HCT116 (cell line): ENCODE results near the gene FHIT. TPM values are rescaled to one million over a fixed set of nuclear protein-coding genes. Genes with fewer than 3 reads are reported as not detected.

Experiments
- ATAC-seq: fragments of 200-7000 bp; cut with Tn5 transposase; 2 replicates; pipeline ENCODE4 v1.9.1; 2020; ENCODE audit warnings: mild to moderate bottlenecking, moderate library complexity
- BruUV-seq: library from RNA; stranded (reverse); fragments of 400-500 nt; replicated peaks from 2 replicates; lab custom pipeline; 2021; lab: Mats Ljungman, UMichigan
- CTCF ChIA-PET: fragments of 300-600 bp; sonication (Branson Sonifier 250); formaldehyde crosslinking; loops from one replicate; lab custom pipeline; 2021; ENCODE audit warnings: antibody characterized with exemption; lab: Charles Lee
- POLR2A ChIA-PET: fragments of 300-600, 350-600 bp; sonication (Branson Sonifier 250); formaldehyde crosslinking; loops from one replicate; lab custom pipeline; 2021; ENCODE audit warnings: antibody characterized with exemption; lab: Charles Lee
- RAD21 ChIA-PET, 2 experiments: fragments of 300-600 bp; sonication (Branson Sonifier 250); formaldehyde crosslinking; loops; one replicate each; lab custom pipeline; 2023; ENCODE audit warnings: low total read pairs in 2 of 2; ENCODE audit not compliant: uncharacterized antibody in 2 of 2, unreplicated experiment in 2 of 2, low non-redundant PET in 1 of 2; lab: Charles Lee
- DNase-seq: peaks from one replicate; pipeline ENCODE4 v3.0.0-alpha.2; 2010; ENCODE audit warnings: low read depth, low spot score
- H2AFZ ChIP-seq: fragments of 200-600 bp; shearing (Covaris generic), sonication (generic); 2 replicates; pipeline ENCODE4 v1.6.1; 2017; ENCODE audit warnings: low read depth, mixed run types, mixed read lengths, antibody characterized with exemption, low read length; ENCODE audit not compliant: poor library complexity, severe bottlenecking
- H3K27ac ChIP-seq: 2 replicates; pipeline ENCODE4 v1.5.1; 2012; ENCODE audit warnings: low read depth, low read length
- H3K27me3 ChIP-seq: fragments of 200-600 bp; sonication (generic); 2 replicates; pipeline ENCODE4 v1.6.1; 2016; ENCODE audit warnings: mixed run types, low read length, mixed read lengths; ENCODE audit not compliant: insufficient read depth
- H3K36me3 ChIP-seq, 2 experiments: fragments of 200-500 bp in 1 of 2; fragments of 200-600 bp in 1 of 2; sonication (Bioruptor generic) in 1 of 2; sonication (generic) in 1 of 2; 2 replicates each; pipeline versions ENCODE4 v1.5.1 to v1.6.1; 2014 to 2016; ENCODE audit warnings: low read length in 2 of 2, inconsistent platforms in 1 of 2, mixed read lengths in 1 of 2, mixed run types in 1 of 2; ENCODE audit not compliant: insufficient read depth in 2 of 2, control insufficient read depth in 1 of 2
- H3K4me1 ChIP-seq, 2 experiments: fragments of 200-600 bp in 1 of 2; sonication (generic) in 1 of 2; 2 replicates each; pipeline versions ENCODE4 v1.5.1 to v1.6.1; 2012 to 2017; ENCODE audit warnings: low read length in 2 of 2, inconsistent platforms in 1 of 2, mild to moderate bottlenecking in 1 of 2, mixed read lengths in 1 of 2, mixed run types in 1 of 2, moderate library complexity in 1 of 2; ENCODE audit not compliant: insufficient read depth in 2 of 2, control insufficient read depth in 1 of 2
- H3K4me2 ChIP-seq: fragments of 200-600 bp; sonication (generic); 2 replicates; pipeline ENCODE4 v1.6.1; 2017; ENCODE audit warnings: mixed run types, low read length, mixed read lengths
- H3K4me3 ChIP-seq, 2 experiments: fragments of 200-600 bp in 1 of 2; sonication (generic) in 1 of 2; replicated peaks in 1 of 2; 2 replicates each; pipeline ENCODE4 v1.5.1; 2011 to 2016; ENCODE audit warnings: low read length in 2 of 2, control low read depth in 1 of 2, low read depth in 1 of 2, mild to moderate bottlenecking in 1 of 2, mixed read lengths in 1 of 2, mixed run types in 1 of 2
- H3K79me2 ChIP-seq: fragments of 200-600 bp; sonication (generic); 2 replicates; pipeline ENCODE4 v1.6.1; 2017; ENCODE audit warnings: mild to moderate bottlenecking, mixed run types, low read length, moderate library complexity, mixed read lengths; ENCODE audit not compliant: insufficient read depth
- H3K9ac ChIP-seq: fragments of 200-600 bp; sonication (generic); 2 replicates; pipeline ENCODE4 v1.6.1; 2016; ENCODE audit warnings: low read length, mixed read lengths
- H3K9me2 ChIP-seq: fragments of 200-600 bp; sonication (generic), shearing (Covaris generic); 2 replicates; pipeline ENCODE4 v1.6.1; 2017; ENCODE audit warnings: mixed run types, mild to moderate bottlenecking, moderate library complexity; ENCODE audit not compliant: insufficient read depth
- H3K9me3 ChIP-seq, 2 experiments: fragments of 200-500 bp in 1 of 2; fragments of 200-600 bp in 1 of 2; sonication (Bioruptor generic) in 1 of 2; sonication (generic) in 1 of 2; 2 replicates each; pipeline ENCODE4 v1.6.1; 2014 to 2017; ENCODE audit warnings: low read length in 2 of 2, mixed read lengths in 2 of 2, inconsistent platforms in 1 of 2, low read depth in 1 of 2, mild to moderate bottlenecking in 1 of 2, mixed run types in 1 of 2, moderate library complexity in 1 of 2; ENCODE audit not compliant: control insufficient read depth in 1 of 2, insufficient read depth in 1 of 2
- H4K20me1 ChIP-seq: fragments of 200-600 bp; sonication (generic), shearing (Covaris generic); 2 replicates; pipeline ENCODE4 v1.6.1; 2017; ENCODE audit warnings: mixed run types, mild to moderate bottlenecking, moderate library complexity; ENCODE audit not compliant: insufficient read depth
- CTCF ChIP-seq, 3 experiments: fragments of 200-600 bp in 1 of 3; sonication (generic) in 1 of 3; IDR thresholded peaks in 2 of 3; conservative IDR thresholded peaks in 1 of 3; 2 replicates each; pipeline ENCODE4 v1.5.1; 2012 to 2017; ENCODE audit warnings: low read depth in 2 of 3, low read length in 2 of 3, antibody characterized with exemption in 1 of 3, borderline replicate concordance in 1 of 3, control low read depth in 1 of 3, mild to moderate bottlenecking in 1 of 3, mixed read lengths in 1 of 3, mixed run types in 1 of 3, moderate library complexity in 1 of 3; ENCODE audit not compliant: insufficient read depth in 1 of 3
- EGR1 ChIP-seq: IDR thresholded peaks from 2 replicates; pipeline ENCODE4 v1.6.1; 2012; ENCODE audit warnings: low read depth
- EZH2 ChIP-seq: fragments of 200-600 bp; sonication (generic); IDR thresholded peaks from 2 replicates; pipeline ENCODE4 v1.6.1; 2017; ENCODE audit warnings: antibody characterized with exemption, mixed run types
- POLR2A ChIP-seq: IDR thresholded peaks from 2 replicates; pipeline ENCODE4 v1.7.0; 2011; ENCODE audit warnings: borderline replicate concordance; ENCODE audit not compliant: insufficient read depth, insufficient read length; ENCODE audit errors: extremely low read depth
- REST ChIP-seq: IDR thresholded peaks from 2 replicates; pipeline ENCODE4 v1.6.1; 2012; ENCODE audit warnings: low read depth
- YY1 ChIP-seq: IDR thresholded peaks from 2 replicates; pipeline ENCODE4 v1.6.1; 2011; ENCODE audit warnings: low read length, low read depth, moderate library complexity, mild to moderate bottlenecking; ENCODE audit not compliant: insufficient replicate concordance; ENCODE audit errors: extremely low read depth
- intact Hi-C: fragments of 100-400 bp; cut with micrococcal nuclease; formaldehyde crosslinking; loops from 2 replicates; pipeline ENCODE4 v1.10.0; 2022
- total RNA-seq: library from RNA; stranded (reverse); gene quantifications from one replicate; pipeline ENCODE4 v1.2.1, GENCODE V29; 2021; ENCODE audit not compliant: unreplicated experiment

Gene FHIT
- total RNA-seq, 1 experiment from 2014 or later = 20.1 TPM

GRCh38 chr3:61181874-61182273 lies 69.4 kb downstream of the FHIT start (continued):
- no peak for TF ChIP-seq REST
- TF ChIP-seq EZH2 = no peak

GRCh38 chr3:61180206-61180605 lies 71.0 kb downstream of the FHIT start:
- DNase-seq (no peak), ATAC-seq (no peak)
- Histone ChIP-seq H3K9me3 (no peaks in the 10 kb centered on the region), H3K36me3 (no peaks in the 10 kb centered on the region), H2AFZ (no peak overlapping the region), H3K9ac (no peak overlapping the region), H3K4me3 (no peak overlapping the region), H3K4me2 (no peak overlapping the region), H3K27me3 (no peaks in the 10 kb centered on the region), H3K27ac (no peak overlapping the region), H4K20me1 (no peaks in the 10 kb centered on the region), H3K9me2 (no peaks in the 10 kb centered on the region), H3K79me2 (0 out of 2 replicates have a peak, but pooled peaks cover 8% of the 10 kb centered on the region), H3K4me1 (peaks cover 11 to 19% of the 10 kb centered on the region in 2 experiments)
- intact Hi-C loops = no loop called here
- no TSS peak for BruUV-seq
- TF ChIP-seq EGR1 (no peak), CTCF (IDR thresholded peaks at IDR 0.05 in 2 of 3, conservative IDR thresholded peaks at IDR 0.05 in 1 of 3; ENCODE audit: borderline replicate concordance in 1 of 3, insufficient read depth in 1 of 3, low read depth in 2 of 3, low read length in 2 of 3) (no peak), YY1 (no peak), POLR2A (no peak), EZH2 (no peak)
- ChIA-PET RAD21 (no interaction called here), POLR2A (no interaction called here), CTCF (no interaction called here)
